ENCODE measurements around the gene NHLH2.
A peak's percentile ranks its signal among the peaks of the same experiment; 100 is the strongest.

NHLH2 gene

DNA sequence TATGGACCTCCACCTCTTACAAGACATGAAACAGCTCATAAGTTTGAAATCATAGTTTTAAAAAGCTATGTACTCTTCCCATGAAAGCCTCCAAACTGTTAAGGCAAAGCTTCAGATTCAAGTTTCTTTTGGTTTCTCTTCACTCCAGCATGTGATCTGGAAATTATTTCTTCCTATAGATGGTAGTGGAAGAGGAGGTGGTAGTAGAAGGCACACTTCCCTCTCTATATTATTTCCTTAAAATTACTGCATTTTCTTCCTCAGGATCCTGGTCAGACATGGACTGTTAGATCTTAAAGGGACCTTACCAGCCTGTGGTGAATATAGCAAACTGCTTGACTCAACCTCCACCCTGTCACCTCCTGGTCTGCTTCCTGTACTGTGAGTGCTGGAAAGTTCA is 31.9 kb downstream of the NHLH2 start:
- Mint-ChIP-seq H3K4me1 (ENCODE audit: low read depth in 2 of 2) (no peaks in the 10 kb centered on the region), H3K36me3 (ENCODE audit: insufficient read depth) (no peaks in the 10 kb centered on the region), H3K9me3 (no peaks in the 10 kb centered on the region), H3K27ac (no peak overlapping the region), H3K27me3 (peaks cover 29 to 38% of the 10 kb centered on the region in 2 donors), H3K4me3 (no peak overlapping the region)
- ATAC-seq (replicated peaks) (no peak), DNase-seq (no peak)

DNA sequence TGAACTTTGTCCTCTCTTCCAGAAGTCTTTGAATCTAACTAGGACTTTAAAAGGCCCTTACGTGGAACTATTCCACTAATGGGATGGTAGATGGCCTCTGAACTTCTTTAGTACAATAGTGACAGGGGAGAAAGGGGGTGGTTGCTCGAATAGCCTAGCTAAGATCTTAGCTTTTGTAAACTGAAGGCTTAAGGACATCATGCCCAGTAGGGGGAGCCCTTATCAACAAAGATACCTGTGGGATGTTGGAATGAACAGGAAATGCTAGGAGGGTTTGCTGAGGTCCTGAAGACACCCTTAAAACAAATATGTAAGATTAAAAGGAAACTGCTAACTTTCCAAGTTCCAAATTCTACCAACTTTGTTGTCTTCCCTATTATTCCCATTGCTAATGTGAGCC is 33.2 kb downstream of the NHLH2 start:
- DNase-seq (peak; percentile 24 to 42 (median 37)), ATAC-seq (replicated peaks) (peak; percentile 37)
- Mint-ChIP-seq H3K9me3 (no peaks in the 10 kb centered on the region), H3K4me3 (no peak overlapping the region), H3K4me1 (ENCODE audit: low read depth in 2 of 2) (no peaks in the 10 kb centered on the region), H3K36me3 (ENCODE audit: insufficient read depth) (no peaks in the 10 kb centered on the region), H3K27ac (no peak overlapping the region), H3K27me3 (peaks cover 15 to 26% of the 10 kb centered on the region in 2 donors)

GRCh38 chr1:115805597-115805996 is 35.3 kb downstream of the NHLH2 start:
- Mint-ChIP-seq H3K27me3 (peaks cover 14 to 21% of the 10 kb centered on the region in 2 donors), H3K4me1 (ENCODE audit: low read depth in 2 of 2) (no peaks in the 10 kb centered on the region), H3K36me3 (ENCODE audit: insufficient read depth) (no peaks in the 10 kb centered on the region), H3K4me3 (no peak overlapping the region), H3K27ac (no peak overlapping the region), H3K9me3 (no peaks in the 10 kb centered on the region)
- no peak for DNase-seq
- no peak for ATAC-seq (replicated peaks)

GRCh38 chr1:115802416-115802815 is 38.5 kb downstream of the NHLH2 start:
- ATAC-seq (replicated peaks) (no peak), DNase-seq (no peak)
- Mint-ChIP-seq H3K27me3 (peaks cover 14 to 15% of the 10 kb centered on the region in 2 donors), H3K4me1 (ENCODE audit: low read depth in 2 of 2) (no peaks in the 10 kb centered on the region), H3K36me3 (ENCODE audit: insufficient read depth) (no peaks in the 10 kb centered on the region), H3K4me3 (no peak overlapping the region), H3K9me3 (no peaks in the 10 kb centered on the region), H3K27ac (no peak overlapping the region)

GRCh38 chr1:115797486-115797885 is 43.4 kb downstream of the NHLH2 start:
- Mint-ChIP-seq H3K27me3 (peaks cover 32 to 48% of the 10 kb centered on the region in 2 donors), H3K27ac (no peak overlapping the region), H3K4me3 (no peak overlapping the region)

GRCh38 chr1:115796897-115797296 is 44.0 kb downstream of the NHLH2 start:
- Mint-ChIP-seq H3K9me3 (no peaks in the 10 kb centered on the region), H3K4me1 (ENCODE audit: low read depth in 2 of 2) (no peaks in the 10 kb centered on the region), H3K4me3 (no peak overlapping the region), H3K27ac (no peak overlapping the region), H3K36me3 (ENCODE audit: insufficient read depth) (no peaks in the 10 kb centered on the region), H3K27me3 (peaks cover 38 to 53% of the 10 kb centered on the region in 2 donors)
- ATAC-seq (replicated peaks) (no peak), DNase-seq (no peak)

More at GRCh38 chr1:115797486-115797885, 43.4 kb downstream of the NHLH2 start:
- no peaks in the 10 kb centered on the region for H3K9me3 Mint-ChIP-seq
- no peaks in the 10 kb centered on the region for H3K36me3 Mint-ChIP-seq (ENCODE audit: insufficient read depth)
- ATAC-seq (replicated peaks): no peak
- H3K4me1 Mint-ChIP-seq (ENCODE audit: low read depth in 2 of 2): no peaks in the 10 kb centered on the region
- no peak for DNase-seq

GRCh38 chr1:115796036-115796435 is 44.9 kb downstream of the NHLH2 start:
- peaks cover 42 to 55% of the 10 kb centered on the region in 2 donors for H3K27me3 Mint-ChIP-seq
- no peaks in the 10 kb centered on the region for H3K36me3 Mint-ChIP-seq (ENCODE audit: insufficient read depth)
- ATAC-seq (replicated peaks) (no peak), DNase-seq (no peak)
- no peak overlapping the region for H3K4me3 Mint-ChIP-seq
- H3K9me3 Mint-ChIP-seq: no peaks in the 10 kb centered on the region
- no peaks in the 10 kb centered on the region for H3K4me1 Mint-ChIP-seq (ENCODE audit: low read depth in 2 of 2)
- no peak overlapping the region for H3K27ac Mint-ChIP-seq

DNA sequence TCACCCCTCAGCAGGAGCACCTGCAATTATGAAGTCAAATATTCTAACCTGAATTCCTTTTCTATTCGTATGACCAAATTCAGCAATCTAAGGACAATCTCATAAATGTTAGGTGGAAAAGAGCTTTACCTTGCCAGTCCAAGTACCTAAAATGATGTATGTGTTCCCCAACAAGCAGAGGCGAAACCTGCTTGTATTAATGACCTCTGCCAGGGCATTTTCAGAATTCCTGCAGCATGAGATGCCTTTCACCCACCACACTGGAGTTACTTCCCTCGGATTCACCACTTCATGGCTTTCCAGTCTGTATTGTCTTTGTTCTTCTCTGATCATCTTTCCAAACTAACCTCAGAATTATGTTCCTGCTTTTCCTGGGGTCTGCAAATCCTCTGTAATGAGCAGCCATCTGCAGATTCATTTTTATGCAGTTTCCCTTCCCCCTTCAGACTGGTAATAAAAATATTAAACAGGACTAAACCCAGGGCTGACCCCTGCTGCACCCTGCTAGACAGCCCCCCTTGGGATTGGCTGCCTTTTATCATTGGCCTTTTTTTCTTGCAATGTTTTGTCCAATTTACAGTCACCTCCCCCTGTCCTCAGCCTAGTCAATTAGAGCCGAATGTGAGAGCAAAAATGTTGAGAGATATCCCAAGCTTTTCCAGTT is 45.8 kb downstream of the NHLH2 start:
- no peaks in the 10 kb centered on the region for H3K4me1 Mint-ChIP-seq (ENCODE audit: low read depth in 2 of 2)
- no peak overlapping the region for H3K4me3 Mint-ChIP-seq
- no peak for DNase-seq
- no peaks in the 10 kb centered on the region for H3K9me3 Mint-ChIP-seq
- no peak overlapping the region for H3K27ac Mint-ChIP-seq
- H3K27me3 Mint-ChIP-seq: peaks cover 46 to 55% of the 10 kb centered on the region in 2 donors
- no peak for ATAC-seq (replicated peaks)
- H3K36me3 Mint-ChIP-seq (ENCODE audit: insufficient read depth): no peaks in the 10 kb centered on the region

DNA sequence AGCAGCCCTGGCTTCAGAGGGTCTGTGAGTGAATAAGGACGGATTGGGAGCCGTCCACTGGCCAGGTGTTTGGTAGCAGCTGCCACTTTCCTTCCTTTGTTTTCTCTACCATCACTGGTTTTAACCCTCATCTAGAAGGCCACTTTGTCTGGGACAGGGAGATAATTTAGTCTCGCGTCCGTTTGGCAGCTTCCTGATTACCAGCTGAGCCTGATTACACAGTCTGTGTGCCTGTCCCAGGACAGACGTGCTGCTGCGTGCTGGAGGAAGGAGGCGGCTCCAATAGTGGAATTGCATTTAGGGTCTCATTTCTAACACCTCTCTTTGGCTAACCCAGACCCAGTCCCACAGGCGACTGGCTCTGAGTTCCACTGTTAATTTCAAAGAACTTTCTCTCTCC is 47.8 kb downstream of the NHLH2 start:
- no peak overlapping the region for H3K4me3 Mint-ChIP-seq
- no peaks in the 10 kb centered on the region for H3K36me3 Mint-ChIP-seq (ENCODE audit: insufficient read depth)
- no peaks in the 10 kb centered on the region for H3K4me1 Mint-ChIP-seq (ENCODE audit: low read depth in 2 of 2)
- ATAC-seq (replicated peaks) (no peak), DNase-seq (no peak)
- peaks cover 45 to 46% of the 10 kb centered on the region in 2 donors for H3K27me3 Mint-ChIP-seq
- H3K9me3 Mint-ChIP-seq: no peaks in the 10 kb centered on the region
- H3K27ac Mint-ChIP-seq: no peak overlapping the region

DNA sequence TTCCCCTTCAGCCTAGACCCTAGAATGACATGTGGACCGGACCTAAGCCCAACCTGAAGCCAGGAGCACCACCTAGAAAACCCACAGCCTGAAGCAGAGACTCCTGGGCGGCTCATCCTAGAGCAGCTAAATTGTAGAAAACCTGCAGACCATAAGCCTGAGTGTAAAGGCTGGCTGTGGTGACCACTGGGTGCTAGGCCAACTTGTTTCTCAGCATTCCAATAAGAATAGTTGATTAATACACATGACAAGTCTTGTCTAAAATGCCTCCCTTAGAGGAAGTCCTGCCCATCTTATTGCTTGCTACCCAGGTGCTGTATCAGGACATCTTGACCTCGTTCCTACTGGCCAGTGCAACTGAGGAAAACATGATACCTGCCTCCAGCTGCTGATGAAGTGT is 49.1 kb downstream of the NHLH2 start:
- ATAC-seq (replicated peaks) (no peak), DNase-seq (no peak)
- Mint-ChIP-seq H3K9me3 (no peaks in the 10 kb centered on the region), H3K27me3 (peaks cover 46 to 48% of the 10 kb centered on the region in 2 donors), H3K27ac (no peak overlapping the region), H3K36me3 (ENCODE audit: insufficient read depth) (no peaks in the 10 kb centered on the region), H3K4me3 (no peak overlapping the region), H3K4me1 (ENCODE audit: low read depth in 2 of 2) (no peaks in the 10 kb centered on the region)

- ATAC-seq (replicated peaks) (no peak), DNase-seq (no peak)
- peaks cover 41 to 51% of the 10 kb centered on the region in 2 donors for H3K27me3 Mint-ChIP-seq
- H3K36me3 Mint-ChIP-seq (ENCODE audit: insufficient read depth): no peaks in the 10 kb centered on the region
- H3K4me1 Mint-ChIP-seq (ENCODE audit: low read depth in 2 of 2): no peaks in the 10 kb centered on the region
- no peak overlapping the region for H3K27ac Mint-ChIP-seq
- H3K9me3 Mint-ChIP-seq: no peaks in the 10 kb centered on the region
- no peak overlapping the region for H3K4me3 Mint-ChIP-seq
Measured at GRCh38 chr1:115790846-115791245, 50.1 kb downstream of the NHLH2 start.

- H3K27me3 Mint-ChIP-seq: peaks cover 36 to 48% of the 10 kb centered on the region in 2 donors
Measured at GRCh38 chr1:115790356-115790755, 50.6 kb downstream of the NHLH2 start.

More at GRCh38 chr1:115790356-115790755, 50.6 kb downstream of the NHLH2 start:
- Mint-ChIP-seq H3K36me3 (ENCODE audit: insufficient read depth) (no peaks in the 10 kb centered on the region), H3K27ac (no peak overlapping the region), H3K9me3 (no peaks in the 10 kb centered on the region), H3K4me3 (no peak overlapping the region), H3K4me1 (ENCODE audit: low read depth in 2 of 2) (no peaks in the 10 kb centered on the region)
- DNase-seq (no peak), ATAC-seq (replicated peaks) (no peak)
